T1000 (cell line): ENCODE data around the gene OR56A3.

Experiments
- DNase-seq: peaks from one replicate; lab custom pipeline; 2025; ENCODE audit warnings: mixed read lengths; lab: John Stamatoyannopoulos, UW

Gene OR56A3

GRCh38 chr11:5973530-5973929 is 31.5 kb downstream of the OR56A3 start:
- DNase-seq, result no peak

GRCh38 chr11:5983443-5983842 is 41.4 kb downstream of the OR56A3 start:
- DNase-seq, result no peak

GRCh38 chr11:5986885-5987284 is 44.8 kb downstream of the OR56A3 start, which contains the start of gene OR52L1:
Gene OR52L1 (minus strand): TSS chr11:5986985. CDS start chr11:5986930, 55 bp downstream.
- no peak for DNase-seq

GRCh38 chr11:5989203-5989602 is 47.2 kb downstream of the OR56A3 start:
- DNase-seq, result no peak

- no peak for DNase-seq
Measured at GRCh38 chr11:5992150-5992549, 50.1 kb downstream of the OR56A3 start.

GRCh38 chr11:5992604-5993251 is 50.7 kb downstream of the OR56A3 start:
- no peak for DNase-seq

- DNase-seq, result no peak
Measured at GRCh38 chr11:5994791-5995190, 52.7 kb downstream of the OR56A3 start.
